Activated T-helper 17 cell treated with anti-CD3 and anti-CD28 coated beads, Interleukin-2, amount 50 U/mL, for 72 hours (primary cell): ENCODE measurements around the gene PRF1. TPM values are rescaled to one million over a fixed set of nuclear protein-coding genes. Genes with fewer than 3 reads are reported as not detected.

ENCODE experiments used
- ATAC-seq: fragments of 150-1000 bp; cut with Tn5 transposase; replicated peaks from 2 replicates; pipeline ENCODE4 v1.10.0; 2021; ENCODE audit warnings: mild to moderate bottlenecking, moderate library complexity
- H3K27ac Mint-ChIP-seq: one replicate; pipeline ENCODE4 v1.8.0; 2022; ENCODE audit warnings: mixed read lengths
- H3K27me3 Mint-ChIP-seq: one replicate; pipeline ENCODE4 v1.8.0; 2022; ENCODE audit warnings: mixed read lengths
- H3K36me3 Mint-ChIP-seq: one replicate; pipeline ENCODE4 v1.8.0; 2022; ENCODE audit warnings: low read depth, mild to moderate bottlenecking, mixed read lengths
- H3K4me1 Mint-ChIP-seq: one replicate; pipeline ENCODE4 v1.8.0; 2022; ENCODE audit warnings: mixed read lengths
- H3K4me3 Mint-ChIP-seq: one replicate; pipeline ENCODE4 v1.8.0; 2022; ENCODE audit warnings: mild to moderate bottlenecking, mixed read lengths
- H3K9me3 Mint-ChIP-seq: one replicate; pipeline ENCODE4 v1.8.0; 2022; ENCODE audit warnings: mixed read lengths
- total RNA-seq, 2 donors: library from RNA; stranded (reverse); gene quantifications; one replicate each; pipeline ENCODE4 v1.2.3, GENCODE V29; 2022

The PRF1 gene
- total RNA-seq, 2 donors from 2014 or later = 22.5 to 28.5 TPM

- no peaks in the 10 kb centered on the region for H3K27me3 Mint-ChIP-seq
- no peak for ATAC-seq
- H3K36me3 Mint-ChIP-seq = no peaks in the 10 kb centered on the region
- H3K4me1 Mint-ChIP-seq = peaks cover 8% of the 10 kb centered on the region
- H3K9me3 Mint-ChIP-seq = no peaks in the 10 kb centered on the region
- H3K27ac Mint-ChIP-seq = no peak overlapping the region
- H3K4me3 Mint-ChIP-seq = peak overlapping the region; percentile 68
These were observed 44.2 kb downstream of the PRF1 start for GRCh38 chr10:70558295-70558694.

GRCh38 chr10:70557876-70558275 is 44.7 kb downstream of the PRF1 start:
- Mint-ChIP-seq H3K4me3 (no peak overlapping the region), H3K9me3 (no peaks in the 10 kb centered on the region), H3K27ac (no peak overlapping the region), H3K27me3 (no peaks in the 10 kb centered on the region), H3K36me3 (no peaks in the 10 kb centered on the region), H3K4me1 (peaks cover 7% of the 10 kb centered on the region)
- ATAC-seq = no peak

GRCh38 chr10:70557086-70557845 is 45.3 kb downstream of the PRF1 start:
- ATAC-seq = no peak

GRCh38 chr10:70555371-70555770 is 47.2 kb downstream of the PRF1 start:
- no peaks in the 10 kb centered on the region for H3K36me3 Mint-ChIP-seq
- ATAC-seq = no peak
- H3K27me3 Mint-ChIP-seq = no peaks in the 10 kb centered on the region
- H3K4me1 Mint-ChIP-seq = peaks cover 7% of the 10 kb centered on the region
- H3K27ac Mint-ChIP-seq = no peak overlapping the region
- no peak overlapping the region for H3K4me3 Mint-ChIP-seq
- no peaks in the 10 kb centered on the region for H3K9me3 Mint-ChIP-seq

More at GRCh38 chr10:70557086-70557845, 45.3 kb downstream of the PRF1 start:
- H3K27ac Mint-ChIP-seq = no peak overlapping the region
- H3K36me3 Mint-ChIP-seq = no peaks in the 10 kb centered on the region
- H3K4me3 Mint-ChIP-seq = no peak overlapping the region
- peaks cover 7% of the 10 kb centered on the region for H3K4me1 Mint-ChIP-seq
- no peaks in the 10 kb centered on the region for H3K9me3 Mint-ChIP-seq
- no peaks in the 10 kb centered on the region for H3K27me3 Mint-ChIP-seq

- H3K36me3 Mint-ChIP-seq = no peaks in the 10 kb centered on the region
- no peak for ATAC-seq
- no peaks in the 10 kb centered on the region for H3K4me1 Mint-ChIP-seq
These were observed 50.0 kb downstream of the PRF1 start for GRCh38 chr10:70552586-70552985.

GRCh38 chr10:70551971-70552422 is 50.5 kb downstream of the PRF1 start:
- H3K36me3 Mint-ChIP-seq = no peaks in the 10 kb centered on the region
- ATAC-seq = no peak
- H3K9me3 Mint-ChIP-seq = no peaks in the 10 kb centered on the region
- H3K4me1 Mint-ChIP-seq = no peaks in the 10 kb centered on the region
- H3K4me3 Mint-ChIP-seq = no peak overlapping the region
- no peak overlapping the region for H3K27ac Mint-ChIP-seq
- H3K27me3 Mint-ChIP-seq = peaks cover 4% of the 10 kb centered on the region

More at GRCh38 chr10:70552586-70552985, 50.0 kb downstream of the PRF1 start:
- Mint-ChIP-seq H3K27ac (no peak overlapping the region), H3K9me3 (no peaks in the 10 kb centered on the region), H3K4me3 (no peak overlapping the region), H3K27me3 (peaks cover 4% of the 10 kb centered on the region)

GRCh38 chr10:70551466-70551865 is 51.1 kb downstream of the PRF1 start:
- Mint-ChIP-seq H3K9me3 (no peaks in the 10 kb centered on the region), H3K4me3 (no peak overlapping the region), H3K27ac (no peak overlapping the region), H3K4me1 (no peaks in the 10 kb centered on the region), H3K27me3 (peaks cover 4% of the 10 kb centered on the region), H3K36me3 (no peaks in the 10 kb centered on the region)
- no peak for ATAC-seq

- H3K27me3 Mint-ChIP-seq = peaks cover 4% of the 10 kb centered on the region
- H3K9me3 Mint-ChIP-seq = no peaks in the 10 kb centered on the region
- no peak for ATAC-seq
- H3K4me1 Mint-ChIP-seq = no peaks in the 10 kb centered on the region
- no peaks in the 10 kb centered on the region for H3K36me3 Mint-ChIP-seq
- H3K27ac Mint-ChIP-seq = no peak overlapping the region
- H3K4me3 Mint-ChIP-seq = no peak overlapping the region
These were observed 52.1 kb downstream of the PRF1 start for GRCh38 chr10:70550459-70550858.

- no peak overlapping the region for H3K27ac Mint-ChIP-seq
These were observed 52.5 kb downstream of the PRF1 start for GRCh38 chr10:70549962-70550458.

GRCh38 chr10:70549351-70549961 is 53.1 kb downstream of the PRF1 start:
- Mint-ChIP-seq H3K27ac (no peak overlapping the region), H3K4me3 (no peak overlapping the region), H3K36me3 (no peaks in the 10 kb centered on the region), H3K4me1 (no peaks in the 10 kb centered on the region), H3K9me3 (no peaks in the 10 kb centered on the region), H3K27me3 (peaks cover 4% of the 10 kb centered on the region)
- ATAC-seq = peak; percentile 24

More at GRCh38 chr10:70549962-70550458, 52.5 kb downstream of the PRF1 start:
- Mint-ChIP-seq H3K36me3 (no peaks in the 10 kb centered on the region), H3K9me3 (no peaks in the 10 kb centered on the region), H3K4me3 (no peak overlapping the region), H3K27me3 (peaks cover 4% of the 10 kb centered on the region), H3K4me1 (no peaks in the 10 kb centered on the region)
- ATAC-seq = peak; percentile 83

Other genes with a start within 250 kb of the PRF1 start
- gene LRRC20, start 220.1 kb downstream of the PRF1 start, total RNA-seq = 10 to 100 TPM in 1 of 2 donors, 1 to 10 TPM in 1; 4.9 to 10.7 TPM
- gene EIF4EBP2, start 198.6 kb downstream of the PRF1 start, total RNA-seq = 10 to 100 TPM; 16.1 to 29.0 TPM
- not detected for gene NODAL, start 161.1 kb downstream of the PRF1 start, total RNA-seq
- gene PALD1, start 124.0 kb downstream of the PRF1 start, total RNA-seq = 1 to 10 TPM in 1 of 2 donors, under 1 TPM in 1; 0.17 to 1.4 TPM
- under 1 TPM; 0.06 to 0.19 TPM for gene ADAMTS14, start 69.8 kb upstream of the PRF1 start, total RNA-seq
- not detected for gene TBATA, start 182.6 kb upstream of the PRF1 start, total RNA-seq
- gene SGPL1, start 213.2 kb upstream of the PRF1 start, total RNA-seq = 10 to 100 TPM; 23.9 to 30.8 TPM